B cell (primary cell): Measurements from ENCODE around the gene LMF2. TPM values are rescaled to one million over a fixed set of nuclear protein-coding genes. Genes with fewer than 3 reads are reported as not detected.

Source experiments
- ATAC-seq: fragments of 200-7000 bp; cut with Tn5 transposase; one replicate; pipeline ENCODE4 v1.10.0; 2021; ENCODE audit warnings: low read depth, mild to moderate bottlenecking, moderate number of reproducible peaks, moderate library complexity
- CTCF ChIA-PET: fragments of 350-600 bp; sonication (Branson Sonifier 250); formaldehyde crosslinking; loops from one replicate; lab custom pipeline; 2021; ENCODE audit warnings: antibody characterized with exemption, inconsistent platforms; lab: Charles Lee
- POLR2A ChIA-PET: fragments of 350-600 bp; sonication (Branson Sonifier 250); formaldehyde crosslinking; loops from one replicate; lab custom pipeline; 2021; ENCODE audit warnings: antibody characterized with exemption; lab: Charles Lee
- DNase-seq: peaks from one replicate; pipeline ENCODE4 v3.0.0; 2013
- H2AFZ ChIP-seq: 2 replicates; pipeline ENCODE4 v1.6.1; 2012; ENCODE audit warnings: mild to moderate bottlenecking, low read depth, low read length; ENCODE audit not compliant: insufficient read depth, poor library complexity, severe bottlenecking
- H3K27ac ChIP-seq, 2 donors: 1 replicate in 1 of 2; 2 replicates in 1 of 2; pipeline ENCODE4 v1.5.1; 2012 to 2013; ENCODE audit warnings: low read length in 2 of 2, mild to moderate bottlenecking in 2 of 2, moderate library complexity in 1 of 2
- H3K27me3 ChIP-seq, 4 experiments: fragments of 200-600 bp in 1 of 4; sonication (generic) in 1 of 4; replicated peaks in 1 of 4; 1 replicate in 2 of 4; 2 replicates in 2 of 4; pipeline versions ENCODE4 v1.6.1 to v1.7.0; 2013 to 2016; ENCODE audit warnings: low read length in 3 of 4, mild to moderate bottlenecking in 2 of 4, mixed read lengths in 1 of 4, moderate library complexity in 1 of 4; ENCODE audit not compliant: insufficient read depth in 4 of 4, control insufficient read depth in 3 of 4; ENCODE audit errors: control extremely low read depth in 1 of 4
- H3K36me3 ChIP-seq, 2 experiments: replicated peaks in 1 of 2; 1 replicate in 1 of 2; 2 replicates in 1 of 2; pipeline versions ENCODE4 v1.6.1 to v1.7.1; 2013; ENCODE audit warnings: low read length in 1 of 2; ENCODE audit not compliant: insufficient read depth in 2 of 2, control insufficient read depth in 1 of 2; ENCODE audit errors: control extremely low read depth in 1 of 2, extremely low read depth in 1 of 2
- H3K4me1 ChIP-seq, 2 donors: fragments of 200-600 bp in 1 of 2; sonication (generic) in 1 of 2; 1 replicate in 1 of 2; 2 replicates in 1 of 2; pipeline versions ENCODE4 v1.5.1 to v1.6.1; 2013 to 2017; ENCODE audit warnings: low read length in 2 of 2; ENCODE audit not compliant: control insufficient read depth in 2 of 2, insufficient read depth in 2 of 2
- H3K4me2 ChIP-seq: replicated peaks from 2 replicates; pipeline ENCODE3; 2012; ENCODE audit warnings: mild to moderate bottlenecking, low read depth, low read length; ENCODE audit not compliant: poor library complexity, severe bottlenecking
- H3K4me3 ChIP-seq, 5 experiments: fragments of 200-600 bp in 1 of 5; sonication (generic) in 1 of 5; 1 replicate in 3 of 5; 2 replicates in 2 of 5; pipeline versions ENCODE4 v1.5.1 to v1.7.0; 2011 to 2016; ENCODE audit warnings: low read length in 4 of 5, mild to moderate bottlenecking in 4 of 5, low read depth in 2 of 5, control low read depth in 1 of 5, moderate library complexity in 1 of 5; ENCODE audit not compliant: insufficient read depth in 1 of 5; ENCODE audit errors: control extremely low read depth in 1 of 5, extremely low read depth in 1 of 5
- H3K79me2 ChIP-seq: fragments of 200-600 bp; sonication (generic); one replicate; pipeline ENCODE4 v1.6.0; 2016; ENCODE audit warnings: low read length; ENCODE audit not compliant: control insufficient read depth, insufficient read depth
- H3K9ac ChIP-seq: fragments of 200-600 bp; sonication (generic); 2 replicates; pipeline ENCODE4 v1.6.1; 2017; ENCODE audit warnings: mild to moderate bottlenecking, low read length, moderate library complexity
- H3K9me3 ChIP-seq, 3 donors: one replicate each; pipeline versions ENCODE4 v1.6.1 to v1.7.1; 2013; ENCODE audit warnings: low read length in 2 of 3; ENCODE audit not compliant: control insufficient read depth in 2 of 3, insufficient read depth in 1 of 3; ENCODE audit errors: control extremely low read depth in 1 of 3
- H4K20me1 ChIP-seq: 2 replicates; pipeline ENCODE4 v1.6.0; 2012; ENCODE audit warnings: mild to moderate bottlenecking, low read length; ENCODE audit not compliant: insufficient read depth, control insufficient read depth, poor library complexity, severe bottlenecking
- H3K27ac Mint-ChIP-seq: one replicate; pipeline ENCODE4 v1.8.0; 2021; ENCODE audit warnings: mixed read lengths
- H3K27me3 Mint-ChIP-seq: one replicate; pipeline ENCODE4 v1.8.0; 2021; ENCODE audit warnings: mixed read lengths
- H3K4me1 Mint-ChIP-seq: one replicate; pipeline ENCODE4 v1.8.0; 2021; ENCODE audit warnings: mixed read lengths
- H3K4me3 Mint-ChIP-seq: one replicate; pipeline ENCODE4 v1.8.0; 2021; ENCODE audit warnings: mixed read lengths
- H3K9me3 Mint-ChIP-seq: one replicate; pipeline ENCODE4 v1.8.0; 2022; ENCODE audit warnings: mixed read lengths; ENCODE audit not compliant: insufficient read depth
- EZH2 ChIP-seq: IDR thresholded peaks from 2 replicates; pipeline ENCODE4 v1.6.1; 2012; ENCODE audit warnings: borderline replicate concordance, low read depth, mild to moderate bottlenecking, moderate library complexity, low read length; ENCODE audit not compliant: insufficient read depth, poor library complexity, severe bottlenecking
- WGBS: methylation state at CpG from one replicate; pipeline ENCODE4 v1.1.5; 2013; ENCODE audit warnings: missing lambda C conversion rate; ENCODE audit not compliant: insufficient coverage; 5-methylcytosine and 5-hydroxymethylcytosine counted together
- intact Hi-C: fragments of 100-400 bp; cut with micrococcal nuclease; formaldehyde crosslinking; loops from one replicate; pipeline ENCODE4 v1.10.0; 2022
- polyA plus RNA-seq: library from polyadenylated mRNA; depleted of rRNA; stranded (reverse); fragments of >200 nt; gene quantifications from 2 replicates; pipeline ENCODE4 v1.2.3, GENCODE V29; 2012
- total RNA-seq, 2 donors: library from RNA; stranded (reverse); fragments of 120-200 nt in 1 of 2; gene quantifications; 1 replicate in 1 of 2; 2 replicates in 1 of 2; pipeline versions ENCODE4 v1.2.3 to v1.2.4, GENCODE V29; 2013 to 2022
- TF ChIP-seq, protein P1 (sequence below): fragments of 200-600 bp; IDR thresholded peaks from one replicate; pipeline ENCODE4 v1.8.0; 2022; ENCODE audit warnings: antibody characterized with exemption, mild to moderate bottlenecking

Gene LMF2
- total and polyA plus RNA-seq, 2 donors (not counting 1 experiment from before 2014, with no cell fraction given): 128 to 316 TPM

DNA sequence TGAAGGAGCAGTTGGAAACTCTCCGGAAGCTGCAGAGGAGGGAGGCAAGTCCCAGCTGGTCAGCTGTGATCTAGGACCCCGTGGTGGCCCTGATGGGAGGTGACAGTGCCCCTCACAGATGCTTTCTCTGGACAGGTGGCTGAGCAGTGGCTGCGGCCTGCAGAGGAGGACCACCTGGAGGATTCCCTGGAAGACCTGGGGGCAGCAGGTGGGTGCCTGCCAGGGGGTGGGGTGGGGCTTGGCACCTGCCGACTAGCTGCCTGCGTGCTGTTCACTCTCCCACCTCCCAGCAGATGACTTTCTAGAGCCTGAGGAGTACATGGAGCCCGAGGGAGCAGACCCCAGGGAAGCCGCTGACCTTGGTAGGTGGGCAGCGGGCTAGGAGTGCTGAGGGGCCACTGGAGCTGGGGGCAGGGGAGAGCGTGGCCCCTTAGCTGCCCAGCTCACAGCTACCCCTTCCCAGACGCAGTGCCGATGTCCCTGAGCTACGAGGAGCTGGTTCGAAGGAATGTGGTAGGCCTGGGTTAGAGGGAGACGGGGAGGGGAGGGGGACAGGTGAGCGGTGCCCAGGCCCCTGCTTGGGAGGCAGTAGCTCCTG lies 14.8 kb upstream of the LMF2 start:
- peaks cover 13 to 24% of the 10 kb centered on the region in 2 donors for H3K4me1 ChIP-seq
- no peak for TF ChIP-seq EZH2
- TF ChIP-seq, protein P1, sequence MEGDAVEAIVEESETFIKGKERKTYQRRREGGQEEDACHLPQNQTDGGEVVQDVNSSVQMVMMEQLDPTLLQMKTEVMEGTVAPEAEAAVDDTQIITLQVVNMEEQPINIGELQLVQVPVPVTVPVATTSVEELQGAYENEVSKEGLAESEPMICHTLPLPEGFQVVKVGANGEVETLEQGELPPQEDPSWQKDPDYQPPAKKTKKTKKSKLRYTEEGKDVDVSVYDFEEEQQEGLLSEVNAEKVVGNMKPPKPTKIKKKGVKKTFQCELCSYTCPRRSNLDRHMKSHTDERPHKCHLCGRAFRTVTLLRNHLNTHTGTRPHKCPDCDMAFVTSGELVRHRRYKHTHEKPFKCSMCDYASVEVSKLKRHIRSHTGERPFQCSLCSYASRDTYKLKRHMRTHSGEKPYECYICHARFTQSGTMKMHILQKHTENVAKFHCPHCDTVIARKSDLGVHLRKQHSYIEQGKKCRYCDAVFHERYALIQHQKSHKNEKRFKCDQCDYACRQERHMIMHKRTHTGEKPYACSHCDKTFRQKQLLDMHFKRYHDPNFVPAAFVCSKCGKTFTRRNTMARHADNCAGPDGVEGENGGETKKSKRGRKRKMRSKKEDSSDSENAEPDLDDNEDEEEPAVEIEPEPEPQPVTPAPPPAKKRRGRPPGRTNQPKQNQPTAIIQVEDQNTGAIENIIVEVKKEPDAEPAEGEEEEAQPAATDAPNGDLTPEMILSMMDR: no peak
- H2AFZ ChIP-seq: no peak overlapping the region
- no peak for ATAC-seq
- H3K9me3 Mint-ChIP-seq: no peaks in the 10 kb centered on the region
- no peak overlapping the region for H3K4me2 ChIP-seq
- DNase-seq: no peak
- ChIA-PET CTCF (interaction anchor here (0.9 to 1.4 kb wide), 2 partner anchors 99 to 197 kb away, joined by 3 to 4 read pairs; no protein-coding TSS in a partner anchor), POLR2A (interaction anchor here (0.7 kb wide), 1 partner anchor 23 kb away, joined by 3 read pairs; the partner anchor contains the start of gene KLHDC7B)
- peaks cover 62% of the 10 kb centered on the region for H3K79me2 ChIP-seq
- H3K4me3 ChIP-seq: no peak overlapping the region
- H3K9ac ChIP-seq: no peak overlapping the region
- 98% methylated on average over 11 of the region's 15 CpGs for WGBS
- no peaks in the 10 kb centered on the region for H3K27me3 ChIP-seq
- H4K20me1 ChIP-seq: peaks cover 38% of the 10 kb centered on the region
- no peaks in the 10 kb centered on the region for H3K27me3 Mint-ChIP-seq
- H3K4me1 Mint-ChIP-seq: peaks cover 14% of the 10 kb centered on the region
- no peak overlapping the region for H3K27ac Mint-ChIP-seq
- no peak overlapping the region for H3K27ac ChIP-seq
- H3K36me3 ChIP-seq: peaks cover 0 to 54% of the 10 kb centered on the region in 2 experiments
- intact Hi-C loops: no loop called here
- H3K9me3 ChIP-seq: no peaks in the 10 kb centered on the region
- H3K4me3 Mint-ChIP-seq: no peak overlapping the region

DNA sequence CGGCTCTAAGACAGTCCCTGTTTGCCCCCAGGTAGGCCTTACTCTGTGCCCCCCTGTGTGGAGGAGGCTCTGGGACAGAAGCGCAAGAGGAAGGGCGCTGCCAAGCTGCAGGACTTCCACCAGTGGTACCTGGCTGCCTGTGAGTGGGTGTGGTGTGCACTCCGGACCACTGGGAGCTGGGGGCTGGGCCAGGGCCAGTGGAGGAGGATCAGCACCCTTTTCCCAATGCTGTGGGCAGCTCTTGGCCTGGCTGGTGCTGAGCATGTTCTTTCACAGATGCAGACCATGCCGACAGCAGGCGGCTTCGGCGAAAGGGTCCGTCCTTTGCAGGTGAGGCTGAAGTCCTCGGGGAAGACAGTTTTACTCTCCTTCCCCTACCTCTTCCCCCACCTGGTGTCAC lies 14.2 kb upstream of the LMF2 start:
- Histone ChIP-seq H3K4me2 (no peak overlapping the region), H2AFZ (no peak overlapping the region), H3K9ac (no peak overlapping the region), H3K9me3 (no peaks in the 10 kb centered on the region), H3K27me3 (no peaks in the 10 kb centered on the region), H3K36me3 (peaks cover 0 to 59% of the 10 kb centered on the region in 2 experiments), H3K79me2 (peaks cover 68% of the 10 kb centered on the region), H4K20me1 (peaks cover 41% of the 10 kb centered on the region), H3K27ac (no peak overlapping the region), H3K4me1 (peaks cover 7 to 18% of the 10 kb centered on the region in 2 donors), H3K4me3 (no peak overlapping the region)
- DNase-seq (no peak), ATAC-seq (no peak)
- H3K27me3 Mint-ChIP-seq: no peaks in the 10 kb centered on the region
- CTCF ChIA-PET: no interaction called here
- TF ChIP-seq, protein P1: no peak
- no peak for TF ChIP-seq EZH2
- H3K4me1 Mint-ChIP-seq: peaks cover 9% of the 10 kb centered on the region
- 96% methylated on average over 10 of the region's 10 CpGs for WGBS
- H3K27ac Mint-ChIP-seq: no peak overlapping the region
- no peak overlapping the region for H3K4me3 Mint-ChIP-seq
- POLR2A ChIA-PET: no interaction called here
- intact Hi-C loops: no loop called here
- H3K9me3 Mint-ChIP-seq: no peaks in the 10 kb centered on the region
